Measurements from ENCODE around the gene PPA2. TPM values are rescaled to one million over a fixed set of nuclear protein-coding genes. Genes with fewer than 3 reads are reported as not detected.

Gene PPA2
- 69.1 and 74.5 TPM in 2 replicates for total RNA-seq (2021)
- percentile 79 among the genes with signal in this experiment for Bru-seq, nascent RNA
- BruChase-seq, experiment 1, labeled RNA remaining after a 2-hour chase = percentile 86 among the genes with signal in this experiment
- BruChase-seq, experiment 2, labeled RNA remaining after a 6-hour chase = percentile 64 among the genes with signal in this experiment
- long read RNA-seq, transcript PPA2-202 (11 exons, 1,414 nt) = minor isoform, 13 of 186 reads
- long read RNA-seq, transcript PPA2-207 (5 exons, 631 nt) = minor isoform, 6 of 186 reads
- long read RNA-seq, transcript PPA2-201 (12 exons, 1,684 nt) = major isoform, 109 of 186 reads
- long read RNA-seq, partial matches to known transcripts = 3 of 186 reads
- long read RNA-seq, other reads (novel, unspliced or antisense) = 47 of 186 reads

GRCh38 chr4:105473324-105474098 lies at the start of gene PPA2:
TSS of gene PPA2 (minus strand) at chr4:105474062. CDS start at chr4:105474050, 12 bp downstream.
- TSS peak; percentile 71 for BruUV-seq (replicated peaks)
- intact Hi-C loops (cut with micrococcal nuclease; ENCODE audit: unreplicated experiment) = loop anchor here (5.0 kb wide), 4 partner anchors 326 to 1476 kb away; partner anchors contain the start of gene TET2
- Histone ChIP-seq H3K4me2 (peak within 1 kb of the TSS; percentile 90), H4K20me1 (ENCODE audit: insufficient read depth) (peaks cover 14% of the 10 kb centered on the region), H3K9me3 (ENCODE audit: insufficient read depth, low read depth) (no peaks in the 10 kb centered on the region), H3K9me2 (ENCODE audit: insufficient read depth) (no peaks in the 10 kb centered on the region), H2AFZ (peak within 1 kb of the TSS; percentile 93), H3K27ac (peak within 1 kb of the TSS; percentile 84), H3K4me3 (peak within 1 kb of the TSS; percentile 81), H3K27me3 (ENCODE audit: insufficient read depth, low read depth) (no peaks in the 10 kb centered on the region), H3K79me2 (ENCODE audit: low read depth) (peaks cover 47% of the 10 kb centered on the region), H3F3A (ENCODE audit: insufficient read depth, low read depth) (0 out of 2 replicates have a peak, but pooled peaks cover 3% of the 10 kb centered on the region), H3K4me1 (replicated peaks; ENCODE audit: insufficient read depth) (peaks cover 16% of the 10 kb centered on the region), H3K36me3 (ENCODE audit: low read depth) (peaks cover 10% of the 10 kb centered on the region; the same call in 1 of the 2 replicates)
- ChIA-PET CTCF (interaction anchor here (0.5 to 1.6 kb wide), 4 partner anchors 13 to 237 kb away, joined by 3 to 14 read pairs (median 8); no protein-coding TSS in a partner anchor), POLR2A (ENCODE audit: unreplicated experiment) (interaction anchor here (0.5 to 0.8 kb wide), 10 partner anchors 47 to 1700 kb away, joined by 3 to 6 read pairs (median 5); no protein-coding TSS in a partner anchor)
- DNase-seq = peak; percentile 70 to 74
- TF ChIP-seq CTCF (conservative IDR thresholded peaks at IDR 0.05) (no peak), EZH2 (IDR thresholded peaks at IDR 0.05; ENCODE audit: low read depth) (no peak)

GRCh38 chr4:105520819-105521790 lies 47.2 kb upstream of the PPA2 start:
- DNase-seq = peak in 1 of 2 experiments; percentile 8
- Histone ChIP-seq H3K4me2 (no peak overlapping the region), H3K27me3 (ENCODE audit: insufficient read depth, low read depth) (no peaks in the 10 kb centered on the region), H2AFZ (no peak overlapping the region), H3F3A (ENCODE audit: insufficient read depth, low read depth) (no peaks in the 10 kb centered on the region), H3K4me1 (replicated peaks; ENCODE audit: insufficient read depth) (no peaks in the 10 kb centered on the region), H3K36me3 (ENCODE audit: low read depth) (no peaks in the 10 kb centered on the region), H3K4me3 (no peak overlapping the region), H3K79me2 (ENCODE audit: low read depth) (no peaks in the 10 kb centered on the region), H3K27ac (no peak overlapping the region), H3K9me2 (ENCODE audit: insufficient read depth) (no peaks in the 10 kb centered on the region), H3K9me3 (ENCODE audit: insufficient read depth, low read depth) (no peaks in the 10 kb centered on the region), H4K20me1 (ENCODE audit: insufficient read depth) (no peaks in the 10 kb centered on the region)
- CTCF ChIA-PET = interaction anchor here (0.6 to 1.5 kb wide), 2 partner anchors 146 to 349 kb away, joined by 7 to 11 read pairs; no protein-coding TSS in a partner anchor
- POLR2A ChIA-PET (ENCODE audit: unreplicated experiment) = interaction anchor here (0.6 to 0.7 kb wide), 3 partner anchors 47 to 194 kb away, joined by 3 to 4 read pairs (median 4); partner anchors contain the start of gene PPA2
- intact Hi-C loops (cut with micrococcal nuclease; ENCODE audit: unreplicated experiment) = loop anchor here (2.0 kb wide), 2 partner anchors 146 to 194 kb away; no protein-coding TSS in a partner anchor
- no TSS peak for BruUV-seq (replicated peaks)
- no peak for TF ChIP-seq EZH2 (IDR thresholded peaks at IDR 0.05; ENCODE audit: low read depth)
- TF ChIP-seq CTCF (conservative IDR thresholded peaks at IDR 0.05) = peak; percentile 72
